OCI-LY1 (cell line): ENCODE measurements around the gene TXNRD1.

Experiments used
- EZH2 ChIP-seq: fragments of 200-600 bp; sonication (generic), shearing (Covaris generic); IDR thresholded peaks from 2 replicates; pipeline ENCODE4 v1.8.0; 2017; ENCODE audit warnings: borderline replicate concordance, mixed run types, mild to moderate bottlenecking, antibody characterized with exemption, low read length, moderate library complexity, mixed read lengths
- TF ChIP-seq, protein P1 (sequence below): fragments of 200-600 bp; sonication (generic), shearing (Covaris generic); IDR thresholded peaks from 2 replicates; pipeline ENCODE4 v1.5.1; 2017; ENCODE audit warnings: mild to moderate bottlenecking, antibody characterized with exemption, low read length, moderate library complexity, mixed read lengths

DNA sequence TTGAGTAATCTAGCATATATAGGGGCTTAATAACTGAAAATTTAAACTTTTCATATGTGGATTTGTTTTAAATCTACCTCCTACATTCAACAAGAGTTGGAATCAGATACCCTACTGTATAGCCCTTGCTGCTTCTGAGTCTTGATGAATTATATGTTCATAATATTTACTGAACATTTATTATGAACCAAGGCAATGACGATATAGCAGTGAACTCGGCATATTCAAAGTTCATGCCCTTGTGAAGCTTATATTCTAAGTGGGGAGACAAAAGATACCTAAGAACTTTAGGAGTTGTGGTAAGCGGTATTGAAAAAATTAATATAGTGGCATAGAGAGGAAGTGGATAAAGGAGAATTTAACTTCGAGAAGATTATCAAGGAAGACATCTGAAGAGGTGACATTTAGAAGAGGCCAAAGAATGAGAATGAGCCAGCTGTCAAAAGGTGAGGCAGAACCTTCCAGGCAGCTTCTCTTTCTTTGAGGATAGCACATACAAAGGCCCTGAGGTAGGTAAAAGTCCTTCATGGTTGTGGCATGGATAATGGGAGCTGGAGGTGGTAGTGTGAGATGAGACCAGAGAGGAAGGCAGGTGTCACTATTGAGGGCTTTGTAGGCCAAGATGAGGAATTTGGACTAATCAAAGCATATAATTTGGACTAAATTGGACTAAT lies 98.1 kb downstream of the TXNRD1 start:
- TF ChIP-seq, protein P1, sequence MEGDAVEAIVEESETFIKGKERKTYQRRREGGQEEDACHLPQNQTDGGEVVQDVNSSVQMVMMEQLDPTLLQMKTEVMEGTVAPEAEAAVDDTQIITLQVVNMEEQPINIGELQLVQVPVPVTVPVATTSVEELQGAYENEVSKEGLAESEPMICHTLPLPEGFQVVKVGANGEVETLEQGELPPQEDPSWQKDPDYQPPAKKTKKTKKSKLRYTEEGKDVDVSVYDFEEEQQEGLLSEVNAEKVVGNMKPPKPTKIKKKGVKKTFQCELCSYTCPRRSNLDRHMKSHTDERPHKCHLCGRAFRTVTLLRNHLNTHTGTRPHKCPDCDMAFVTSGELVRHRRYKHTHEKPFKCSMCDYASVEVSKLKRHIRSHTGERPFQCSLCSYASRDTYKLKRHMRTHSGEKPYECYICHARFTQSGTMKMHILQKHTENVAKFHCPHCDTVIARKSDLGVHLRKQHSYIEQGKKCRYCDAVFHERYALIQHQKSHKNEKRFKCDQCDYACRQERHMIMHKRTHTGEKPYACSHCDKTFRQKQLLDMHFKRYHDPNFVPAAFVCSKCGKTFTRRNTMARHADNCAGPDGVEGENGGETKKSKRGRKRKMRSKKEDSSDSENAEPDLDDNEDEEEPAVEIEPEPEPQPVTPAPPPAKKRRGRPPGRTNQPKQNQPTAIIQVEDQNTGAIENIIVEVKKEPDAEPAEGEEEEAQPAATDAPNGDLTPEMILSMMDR = no peak
- TF ChIP-seq EZH2 = no peak
